NB4 (cell line): Measurements from ENCODE around the gene PHYHIPL.

ENCODE experiments used
- CTCF ChIP-seq: IDR thresholded peaks from one replicate; pipeline ENCODE4 v1.5.1; 2012; ENCODE audit warnings: low read depth, low read length
- MYC ChIP-seq: IDR thresholded peaks from 2 replicates; pipeline ENCODE4 v1.6.1; 2011; ENCODE audit warnings: low read depth, low read length
- POLR2A ChIP-seq: IDR thresholded peaks from 2 replicates; pipeline ENCODE4 v1.6.1; 2011; ENCODE audit warnings: mild to moderate bottlenecking; ENCODE audit not compliant: insufficient read length; ENCODE audit errors: extremely low read depth

- TF ChIP-seq POLR2A (no peak), MYC (no peak), CTCF (no peak)
Observed at GRCh38 chr10:59266321-59266720, 89.9 kb downstream of the PHYHIPL start.
